Stomach (tissue), 4 donors: ENCODE results near the gene CFAP91.

Source experiments
- CTCF ChIP-seq, 7 experiments: fragments of 450-650 bp in 4 of 7; fragments of 200-600 bp in 3 of 7; sonication (generic) in 3 of 7; IDR thresholded peaks; one replicate each; pipeline ENCODE4 v1.5.1; 2016 to 2019; ENCODE audit warnings: antibody characterized with exemption in 7 of 7, control low read depth in 2 of 7, mild to moderate bottlenecking in 1 of 7
- EP300 ChIP-seq: sonication (generic); formaldehyde crosslinking; IDR thresholded peaks from one replicate; pipeline ENCODE4 v1.6.1; 2017; ENCODE audit warnings: antibody characterized with exemption

- TF ChIP-seq EP300 (no peak), CTCF (IDR thresholded peaks at IDR 0.05) (no peak)
Measured at GRCh38 chr3:119715105-119715504, 12.3 kb downstream of the CFAP91 start.
